ENCODE measurements around the gene GLIS1.

GRCh38 chr1:53462769-53463501, 276.0 kb downstream of the GLIS1 start:
- no peak for TF ChIP-seq SP1 (IDR thresholded peaks at IDR 0.05)
- no peak for TF ChIP-seq NFRKB (IDR thresholded peaks at IDR 0.05)
- TF ChIP-seq BHLHE40 (IDR thresholded peaks at IDR 0.05; ENCODE audit: borderline replicate concordance): no peak
- no peak for TF ChIP-seq FOXM1 (IDR thresholded peaks at IDR 0.05; ENCODE audit: borderline replicate concordance)
- TF ChIP-seq FOXK2 (IDR thresholded peaks at IDR 0.05): no peak
- TF ChIP-seq FOXA1 (IDR thresholded peaks at IDR 0.05): no peak
- TF ChIP-seq ARNT (IDR thresholded peaks at IDR 0.05): no peak
- TF ChIP-seq L3MBTL2 (conservative IDR thresholded peaks at IDR 0.05): no peak
